ENCODE measurements around the gene TNMD.

Gene TNMD

DNA sequence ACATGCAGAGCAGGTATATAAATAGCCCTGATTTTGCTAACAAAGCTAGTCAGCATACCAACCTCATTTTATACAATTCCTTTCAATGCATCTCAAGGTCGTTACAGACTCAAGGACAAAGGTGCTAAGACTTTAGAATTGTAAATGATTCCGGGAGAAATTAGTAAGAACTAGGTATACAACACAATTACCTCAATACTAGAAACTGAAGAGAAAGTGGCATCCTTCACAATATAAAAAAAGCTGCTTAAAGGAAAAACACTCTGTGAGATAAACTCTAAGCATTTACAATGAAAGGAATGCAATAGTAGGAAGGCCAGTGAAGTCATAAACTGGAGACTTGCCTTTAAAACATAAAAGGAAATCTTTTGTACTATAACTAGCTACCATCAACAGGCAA is 11.9 kb downstream of the TNMD start:
- CTCF ChIA-PET = no interaction called here
- TF ChIP-seq, protein P1, sequence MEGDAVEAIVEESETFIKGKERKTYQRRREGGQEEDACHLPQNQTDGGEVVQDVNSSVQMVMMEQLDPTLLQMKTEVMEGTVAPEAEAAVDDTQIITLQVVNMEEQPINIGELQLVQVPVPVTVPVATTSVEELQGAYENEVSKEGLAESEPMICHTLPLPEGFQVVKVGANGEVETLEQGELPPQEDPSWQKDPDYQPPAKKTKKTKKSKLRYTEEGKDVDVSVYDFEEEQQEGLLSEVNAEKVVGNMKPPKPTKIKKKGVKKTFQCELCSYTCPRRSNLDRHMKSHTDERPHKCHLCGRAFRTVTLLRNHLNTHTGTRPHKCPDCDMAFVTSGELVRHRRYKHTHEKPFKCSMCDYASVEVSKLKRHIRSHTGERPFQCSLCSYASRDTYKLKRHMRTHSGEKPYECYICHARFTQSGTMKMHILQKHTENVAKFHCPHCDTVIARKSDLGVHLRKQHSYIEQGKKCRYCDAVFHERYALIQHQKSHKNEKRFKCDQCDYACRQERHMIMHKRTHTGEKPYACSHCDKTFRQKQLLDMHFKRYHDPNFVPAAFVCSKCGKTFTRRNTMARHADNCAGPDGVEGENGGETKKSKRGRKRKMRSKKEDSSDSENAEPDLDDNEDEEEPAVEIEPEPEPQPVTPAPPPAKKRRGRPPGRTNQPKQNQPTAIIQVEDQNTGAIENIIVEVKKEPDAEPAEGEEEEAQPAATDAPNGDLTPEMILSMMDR (IDR thresholded peaks at IDR 0.05; ENCODE audit: insufficient read depth, low read length, missing control alignments) = no peak
- POLR2A ChIA-PET = no interaction called here
- no peak for DNase-seq (ENCODE audit: low read depth, low spot score)
- no peak overlapping the region for H3K4me3 ChIP-seq (ENCODE audit: low read depth, low read length)

- no peak overlapping the region for H3K4me3 ChIP-seq (ENCODE audit: low read depth, low read length)
- no peak for DNase-seq (ENCODE audit: low read depth, low spot score)
- ChIA-PET POLR2A (no interaction called here), CTCF (interaction anchor here (2.1 kb wide), 1 partner anchor 16 kb away, joined by 5 read pairs; no protein-coding TSS in a partner anchor)
- TF ChIP-seq, protein P1 (IDR thresholded peaks at IDR 0.05; ENCODE audit: insufficient read depth, low read length, missing control alignments) = no peak
These were observed 14.7 kb downstream of the TNMD start for GRCh38 chrX:100599456-100599855.

- no peak overlapping the region for H3K4me3 ChIP-seq (ENCODE audit: low read depth, low read length)
- POLR2A ChIA-PET = no interaction called here
- TF ChIP-seq, protein P1 (IDR thresholded peaks at IDR 0.05; ENCODE audit: insufficient read depth, low read length, missing control alignments) = no peak
- CTCF ChIA-PET = interaction anchor here (2.1 kb wide), 1 partner anchor 15 kb away, joined by 5 read pairs; no protein-coding TSS in a partner anchor
- DNase-seq (ENCODE audit: low read depth, low spot score) = no peak
These were observed 15.6 kb downstream of the TNMD start for GRCh38 chrX:100600340-100600739.

GRCh38 chrX:100600758-100601157 is 16.0 kb downstream of the TNMD start:
- TF ChIP-seq, protein P1 (IDR thresholded peaks at IDR 0.05; ENCODE audit: insufficient read depth, low read length, missing control alignments) = no peak
- H3K4me3 ChIP-seq (ENCODE audit: low read depth, low read length) = no peak overlapping the region
- POLR2A ChIA-PET = no interaction called here
- CTCF ChIA-PET = interaction anchor here (2.1 kb wide), 1 partner anchor 14 kb away, joined by 5 read pairs; no protein-coding TSS in a partner anchor
- no peak for DNase-seq (ENCODE audit: low read depth, low spot score)

GRCh38 chrX:100606753-100607152 is 22.0 kb downstream of the TNMD start:
- ChIA-PET CTCF (interaction anchor here (0.8 to 1.4 kb wide), 3 partner anchors 8 to 30 kb away, joined by 3 to 4 read pairs (median 3); no protein-coding TSS in a partner anchor), POLR2A (no interaction called here)
- no peak overlapping the region for H3K4me3 ChIP-seq (ENCODE audit: low read depth, low read length)
- no peak for DNase-seq (ENCODE audit: low read depth, low spot score)
- TF ChIP-seq, protein P1 (IDR thresholded peaks at IDR 0.05; ENCODE audit: insufficient read depth, low read length, missing control alignments) = no peak

- TF ChIP-seq, protein P1 (IDR thresholded peaks at IDR 0.05; ENCODE audit: insufficient read depth, low read length, missing control alignments) = no peak
- no peak overlapping the region for H3K4me3 ChIP-seq (ENCODE audit: low read depth, low read length)
- ChIA-PET CTCF (interaction anchor here (1.3 kb wide), 1 partner anchor 99 kb away, joined by 5 read pairs; no protein-coding TSS in a partner anchor), POLR2A (no interaction called here)
- DNase-seq (ENCODE audit: low read depth, low spot score) = no peak
These were observed 24.9 kb downstream of the TNMD start for GRCh38 chrX:100609591-100609990.
